ENCODE data around the gene RNASE11. TPM values are rescaled to one million over a fixed set of nuclear protein-coding genes. Genes with fewer than 3 reads are reported as not detected.

RNASE11 gene
- total and polyA plus RNA-seq, 9 of the 15 experiments (the other 6 are each of a cell fraction or from before 2014, with no cell fraction given): 0.16 to 0.29 (median 0.22) TPM; not detected in 6

GRCh38 chr14:20578784-20579502 is 8.9 kb downstream of the RNASE11 start (continued):
- peak; percentile 52 for TF ChIP-seq MGA (IDR thresholded peaks at IDR 0.05)
- peak; percentile 18; the same call in 1 of the 2 replicates for TF ChIP-seq GABPA (tag; conservative IDR thresholded peaks at IDR 0.05; ENCODE audit: low read depth)
- TF ChIP-seq EGR1 (conservative IDR thresholded peaks at IDR 0.05): 0 out of 2 replicates have a peak, but pooled peaks have one; percentile 16

Measured in K562 (cell line).